A549 (cell line): Measurements from ENCODE around the gene GLYAT. TPM values are rescaled to one million over a fixed set of nuclear protein-coding genes. Genes with fewer than 3 reads are reported as not detected.

Experiments
- ATAC-seq, 2 experiments: fragments of 200-7000 bp in 1 of 2; fragments of >200 bp in 1 of 2; cut with Nextera tagmentation in 1 of 2; cut with Tn5 transposase in 1 of 2; 3 replicates each; pipeline versions ENCODE4 v1.8.0 to v1.9.1; 2018 to 2020; ENCODE audit warnings: mild to moderate bottlenecking in 1 of 2, moderate library complexity in 1 of 2
- CTCF ChIA-PET: fragments of 300-600 bp; sonication (Branson Sonifier 250); formaldehyde crosslinking; extraction: SDS; loops from one replicate; lab custom pipeline; 2021; ENCODE audit warnings: antibody characterized with exemption, inconsistent platforms; lab: Yijun Ruan, JAX
- POLR2A ChIA-PET: fragments of 350-600 bp; formaldehyde crosslinking; extraction: SDS; loops from one replicate; lab custom pipeline; 2021; ENCODE audit warnings: antibody characterized with exemption, inconsistent platforms; lab: Yijun Ruan, JAX
- DNase-seq, 2 experiments: peaks; one replicate each; pipeline versions ENCODE4 v3.0.0 to v3.0.0-alpha.2; 2011 to 2016; ENCODE audit warnings: low read depth in 1 of 2, low spot score in 1 of 2
- FAIRE-seq: peaks from 2 replicates; lab custom pipeline; 2011; peaks lifted over from hg19 to GRCh38; lab: Jason Lieb, UNC
- H3K27ac ChIP-seq, 2 experiments: fragments of >200 bp; sonication (Bioruptor Twin); formaldehyde crosslinking; 3 replicates each; pipeline ENCODE4 v1.5.1; 2016 to 2017
- H3K4me1 ChIP-seq: fragments of >200 bp; sonication (Bioruptor Twin); formaldehyde crosslinking; 3 replicates; pipeline ENCODE4 v1.6.1; 2016
- H3K4me2 ChIP-seq: fragments of >200 bp; sonication (Bioruptor Twin); formaldehyde crosslinking; 3 replicates; pipeline ENCODE4 v1.6.1; 2016
- H3K4me3 ChIP-seq: fragments of >200 bp; sonication (Bioruptor Twin); formaldehyde crosslinking; 3 replicates; pipeline ENCODE4 v1.5.1; 2016
- H3K9me3 ChIP-seq: fragments of >200 bp; sonication (Bioruptor Twin); formaldehyde crosslinking; 3 replicates; pipeline ENCODE4 v1.6.1; 2016
- E2F6 ChIP-seq: IDR thresholded peaks from 2 replicates; pipeline ENCODE4 v1.6.1; 2012; ENCODE audit warnings: low read depth, borderline replicate concordance
- EP300 ChIP-seq, 2 experiments: fragments of >200 bp; sonication (Bioruptor Twin); formaldehyde crosslinking; IDR thresholded peaks; 2 replicates in 1 of 2; 3 replicates in 1 of 2; pipeline ENCODE4 v1.6.1; 2016 to 2017
- HOXB5 ChIP-seq: fragments of 250-450 bp; sonication (Bioruptor Pico); IDR thresholded peaks from 2 replicates; pipeline ENCODE4 v1.5.0; 2020; ENCODE audit warnings: mild to moderate bottlenecking, moderate library complexity
- KDM1A ChIP-seq: fragments of 200-600 bp; sonication (generic); IDR thresholded peaks from 2 replicates; pipeline ENCODE4 v1.6.1; 2016; ENCODE audit warnings: low read depth, mild to moderate bottlenecking
- KDM5A ChIP-seq: fragments of 200-600 bp; sonication (generic); IDR thresholded peaks from 2 replicates; pipeline ENCODE4 v1.6.1; 2016; ENCODE audit warnings: antibody characterized with exemption, mild to moderate bottlenecking
- NFE2L2 ChIP-seq: fragments of 150-350 bp; conservative IDR thresholded peaks from 2 replicates; pipeline ENCODE4 v1.6.1; 2014; ENCODE audit warnings: low read length
- POLR2A ChIP-seq: IDR thresholded peaks from 2 replicates; pipeline ENCODE4 v1.6.1; 2012; ENCODE audit warnings: mild to moderate bottlenecking, low read length
- POLR2AphosphoS2 ChIP-seq: conservative IDR thresholded peaks from 2 replicates; pipeline ENCODE4 v1.6.1; 2012; ENCODE audit warnings: low read length, improper control_type of control experiment, inconsistent platforms
- RAD21 ChIP-seq, 2 experiments: fragments of >200 bp in 1 of 2; sonication (Bioruptor Twin) in 1 of 2; formaldehyde crosslinking in 1 of 2; IDR thresholded peaks in 1 of 2; conservative IDR thresholded peaks in 1 of 2; 2 replicates in 1 of 2; 3 replicates in 1 of 2; pipeline ENCODE4 v1.6.1; 2012 to 2018; ENCODE audit warnings: inconsistent platforms in 1 of 2
- RARB ChIP-seq: fragments of 250-450 bp; sonication (Bioruptor Pico); IDR thresholded peaks from 2 replicates; pipeline ENCODE4 v1.8.0; 2021; ENCODE audit warnings: mild to moderate bottlenecking, moderate library complexity
- TFCP2L1 ChIP-seq: fragments of 250-450 bp; sonication (Bioruptor Pico); IDR thresholded peaks from 2 replicates; pipeline ENCODE4 v1.5.0; 2021; ENCODE audit warnings: mild to moderate bottlenecking
- ZC3H11A ChIP-seq: fragments of 450-650 bp; IDR thresholded peaks from 2 replicates; pipeline ENCODE4 v1.6.1; 2014; ENCODE audit warnings: antibody characterized with exemption, mild to moderate bottlenecking
- WGBS: methylation state at CpG from one replicate; pipeline ENCODE4 v1.1.6; 2017; ENCODE audit errors: missing lambda C conversion rate; 5-methylcytosine and 5-hydroxymethylcytosine counted together
- polyA plus RNA-seq, 4 experiments: library from polyadenylated mRNA; depleted of rRNA in 3 of 4; stranded (reverse); fragments of >200 nt; fragmentation: RNase III in 1 of 4; extraction: RNeasy Plus Mini Kit Qiagen cat#74134 plus additional on column Dnase treatment in 1 of 4; gene quantifications; 2 replicates in 3 of 4; 3 replicates in 1 of 4; pipeline ENCODE4 v1.2.3, GENCODE V29; 2011 to 2017
- TF ChIP-seq, protein P1 (sequence below): IDR thresholded peaks from 2 replicates; pipeline ENCODE4 v1.6.1; 2012
- TF ChIP-seq, protein P2 (sequence below): fragments of 250-450 bp; sonication (Bioruptor Pico); IDR thresholded peaks from 2 replicates; pipeline ENCODE4 v1.5.0; 2021; ENCODE audit warnings: mild to moderate bottlenecking, moderate library complexity, borderline replicate concordance
- TF ChIP-seq, protein P3 (sequence below): fragments of 450-650 bp; IDR thresholded peaks from 2 replicates; pipeline ENCODE4 v1.6.1; 2014; ENCODE audit warnings: antibody characterized with exemption

GLYAT gene
- polyA plus RNA-seq, 2 of the 4 experiments (the other 2 are of a cell fraction), result not detected

GRCh38 chr11:58773337-58773736, 41.6 kb upstream of the GLYAT start:
- ATAC-seq, result no peak
- POLR2A ChIA-PET, result no interaction called here
- CTCF ChIA-PET, result interaction anchor here (0.8 to 2.6 kb wide), 2 partner anchors 15 to 127 kb away, joined by 3 to 14 read pairs; no protein-coding TSS in a partner anchor
- H3K4me2 ChIP-seq, result no peak overlapping the region
- 0% methylated on average over 3 of the region's 3 CpGs for WGBS
- TF ChIP-seq KDM1A (no peak), HOXB5 (no peak), POLR2A (no peak), RAD21 (conservative IDR thresholded peaks at IDR 0.05 in 1 of 2, IDR thresholded peaks at IDR 0.05 in 1 of 2) (no peak), RARB (CRISPR knock-in tag) (no peak)
- TF ChIP-seq, protein P1, sequence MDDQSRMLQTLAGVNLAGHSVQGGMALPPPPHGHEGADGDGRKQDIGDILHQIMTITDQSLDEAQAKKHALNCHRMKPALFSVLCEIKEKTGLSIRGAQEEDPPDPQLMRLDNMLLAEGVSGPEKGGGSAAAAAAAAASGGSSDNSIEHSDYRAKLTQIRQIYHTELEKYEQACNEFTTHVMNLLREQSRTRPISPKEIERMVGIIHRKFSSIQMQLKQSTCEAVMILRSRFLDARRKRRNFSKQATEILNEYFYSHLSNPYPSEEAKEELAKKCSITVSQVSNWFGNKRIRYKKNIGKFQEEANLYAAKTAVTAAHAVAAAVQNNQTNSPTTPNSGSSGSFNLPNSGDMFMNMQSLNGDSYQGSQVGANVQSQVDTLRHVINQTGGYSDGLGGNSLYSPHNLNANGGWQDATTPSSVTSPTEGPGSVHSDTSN, result no peak
- TF ChIP-seq, protein P2, sequence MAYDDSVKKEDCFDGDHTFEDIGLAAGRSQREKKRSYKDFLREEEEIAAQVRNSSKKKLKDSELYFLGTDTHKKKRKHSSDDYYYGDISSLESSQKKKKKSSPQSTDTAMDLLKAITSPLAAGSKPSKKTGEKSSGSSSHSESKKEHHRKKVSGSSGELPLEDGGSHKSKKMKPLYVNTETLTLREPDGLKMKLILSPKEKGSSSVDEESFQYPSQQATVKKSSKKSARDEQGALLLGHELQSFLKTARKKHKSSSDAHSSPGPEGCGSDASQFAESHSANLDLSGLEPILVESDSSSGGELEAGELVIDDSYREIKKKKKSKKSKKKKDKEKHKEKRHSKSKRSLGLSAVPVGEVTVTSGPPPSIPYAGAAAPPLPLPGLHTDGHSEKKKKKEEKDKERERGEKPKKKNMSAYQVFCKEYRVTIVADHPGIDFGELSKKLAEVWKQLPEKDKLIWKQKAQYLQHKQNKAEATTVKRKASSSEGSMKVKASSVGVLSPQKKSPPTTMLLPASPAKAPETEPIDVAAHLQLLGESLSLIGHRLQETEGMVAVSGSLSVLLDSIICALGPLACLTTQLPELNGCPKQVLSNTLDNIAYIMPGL, result no peak
- no peak for FAIRE-seq
- no peak for DNase-seq
- H3K27ac ChIP-seq, result no peak overlapping the region
- no peak overlapping the region for H3K4me3 ChIP-seq
- H3K9me3 ChIP-seq, result no peaks in the 10 kb centered on the region
- H3K4me1 ChIP-seq, result no peaks in the 10 kb centered on the region

GRCh38 chr11:58772329-58773285, 40.9 kb upstream of the GLYAT start:
- no peak for TF ChIP-seq NFE2L2
- no peak for TF ChIP-seq EP300 (IDR thresholded peaks at IDR 0.05)
- TF ChIP-seq ZC3H11A, result no peak
- Histone ChIP-seq H3K4me3 (no peak overlapping the region), H3K27ac (no peak overlapping the region), H3K4me2 (no peak overlapping the region), H3K9me3 (no peaks in the 10 kb centered on the region), H3K4me1 (no peaks in the 10 kb centered on the region)
- ATAC-seq (no peak), DNase-seq (no peak), FAIRE-seq (no peak)
- ChIA-PET POLR2A (no interaction called here), CTCF (interaction anchor here (0.8 to 2.6 kb wide), 2 partner anchors 16 to 128 kb away, joined by 3 to 14 read pairs; no protein-coding TSS in a partner anchor)
- WGBS, result 12% methylated on average over 5 of the region's 5 CpGs

GRCh38 chr11:58771458-58771855, 39.7 kb upstream of the GLYAT start:
- ChIA-PET POLR2A (no interaction called here), CTCF (interaction anchor here (2.6 kb wide), 1 partner anchor 17 kb away, joined by 14 read pairs; no protein-coding TSS in a partner anchor)
- H3K9me3 ChIP-seq, result no peaks in the 10 kb centered on the region
- 0% methylated on average over 3 of the region's 3 CpGs for WGBS
- H3K4me3 ChIP-seq, result no peak overlapping the region
- DNase-seq (no peak), ATAC-seq (no peak), FAIRE-seq (no peak)
- no peak for TF ChIP-seq EP300 (IDR thresholded peaks at IDR 0.05)
- TF ChIP-seq HOXB5, result no peak
- TF ChIP-seq NFE2L2, result no peak
- no peak for TF ChIP-seq KDM5A
- TF ChIP-seq TFCP2L1 (CRISPR knock-in tag), result no peak
- TF ChIP-seq POLR2AphosphoS2, result no peak
- TF ChIP-seq ZC3H11A, result no peak
- TF ChIP-seq, protein P3, sequence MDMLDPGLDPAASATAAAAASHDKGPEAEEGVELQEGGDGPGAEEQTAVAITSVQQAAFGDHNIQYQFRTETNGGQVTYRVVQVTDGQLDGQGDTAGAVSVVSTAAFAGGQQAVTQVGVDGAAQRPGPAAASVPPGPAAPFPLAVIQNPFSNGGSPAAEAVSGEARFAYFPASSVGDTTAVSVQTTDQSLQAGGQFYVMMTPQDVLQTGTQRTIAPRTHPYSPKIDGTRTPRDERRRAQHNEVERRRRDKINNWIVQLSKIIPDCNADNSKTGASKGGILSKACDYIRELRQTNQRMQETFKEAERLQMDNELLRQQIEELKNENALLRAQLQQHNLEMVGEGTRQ, result no peak
- no peak for TF ChIP-seq E2F6
- no peak overlapping the region for H3K4me2 ChIP-seq
- H3K27ac ChIP-seq, result no peak overlapping the region
- no peaks in the 10 kb centered on the region for H3K4me1 ChIP-seq
